HG03439 (cell line): Measurements from ENCODE around the gene RHO.
A peak's percentile ranks its signal among the peaks of the same experiment; 100 is the strongest.
"Not testable (repeated sequence)": the region's sequence is repeated elsewhere in the genome, so short reads cannot be mapped to it uniquely, and the experiment has no call there.

Experiments used
- ATAC-seq: cut with Tn5 transposase; IDR thresholded peaks from one replicate; pipeline ENCODE4 v1.9.1; 2021; ENCODE audit warnings: mild to moderate bottlenecking, moderate library complexity; ENCODE audit not compliant: unreplicated experiment

Gene RHO

GRCh38 chr3:129528589-129529100, at the start of gene RHO:
Gene RHO, plus strand, starts transcription at chr3:129528639. Its CDS starts 95 bp downstream, at chr3:129528734.
- ATAC-seq = no peak

DNA sequence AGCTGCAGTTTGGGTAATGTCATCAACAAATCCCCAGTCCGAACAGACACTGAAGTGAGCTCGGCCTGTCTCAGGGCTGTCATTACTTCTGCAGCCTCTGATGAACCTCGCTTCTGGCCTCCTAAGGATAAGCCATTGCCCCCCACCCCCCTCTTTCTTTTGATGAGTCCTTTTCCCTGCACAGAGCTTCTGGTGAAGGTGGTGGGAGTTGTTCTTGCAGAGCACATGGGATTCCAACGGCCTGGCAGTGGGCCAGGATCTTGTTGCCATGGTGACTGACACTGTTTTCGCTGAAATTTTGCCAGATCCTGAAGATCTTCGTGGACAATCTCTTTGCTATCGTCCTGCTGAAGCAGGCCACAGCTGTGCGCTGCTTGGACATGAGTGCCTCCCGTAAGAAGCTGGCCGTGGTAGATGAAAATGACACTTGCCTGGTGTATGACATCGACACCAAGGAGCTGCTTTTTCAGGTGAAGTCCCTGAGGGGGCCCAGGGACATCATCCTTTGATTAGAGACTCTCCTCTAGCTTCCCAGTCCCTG, 47.1 kb upstream of the RHO start:
- ATAC-seq = not testable (repeated sequence)

DNA sequence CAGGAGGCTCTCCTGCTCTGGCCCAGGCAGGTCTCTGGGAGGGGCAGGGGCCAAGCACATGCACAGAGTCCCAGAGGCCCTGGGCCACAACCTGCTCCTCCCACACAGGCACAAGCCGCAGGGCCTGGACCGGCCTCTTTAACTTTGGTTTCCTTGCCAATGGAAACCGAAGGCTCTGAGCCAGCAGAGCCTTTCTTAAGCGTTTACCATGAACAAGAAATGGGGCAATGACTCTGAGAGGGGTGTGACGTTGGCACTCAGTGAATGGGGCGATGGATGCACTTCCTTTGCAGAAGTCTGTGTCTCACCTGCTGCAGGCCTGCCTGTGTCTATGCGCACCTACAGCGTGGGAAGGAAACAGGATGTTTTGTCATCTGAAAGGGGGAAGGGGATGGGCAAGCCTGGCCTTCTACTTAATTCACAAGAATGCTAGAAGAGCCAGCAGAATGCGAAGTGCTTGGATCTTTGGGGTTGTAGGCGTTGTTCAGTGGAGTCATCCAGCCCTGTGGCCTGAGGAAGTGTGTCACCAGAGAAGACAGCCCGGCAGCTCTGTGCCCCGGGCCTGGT, 46.6 kb upstream of the RHO start:
- ATAC-seq = no peak

DNA sequence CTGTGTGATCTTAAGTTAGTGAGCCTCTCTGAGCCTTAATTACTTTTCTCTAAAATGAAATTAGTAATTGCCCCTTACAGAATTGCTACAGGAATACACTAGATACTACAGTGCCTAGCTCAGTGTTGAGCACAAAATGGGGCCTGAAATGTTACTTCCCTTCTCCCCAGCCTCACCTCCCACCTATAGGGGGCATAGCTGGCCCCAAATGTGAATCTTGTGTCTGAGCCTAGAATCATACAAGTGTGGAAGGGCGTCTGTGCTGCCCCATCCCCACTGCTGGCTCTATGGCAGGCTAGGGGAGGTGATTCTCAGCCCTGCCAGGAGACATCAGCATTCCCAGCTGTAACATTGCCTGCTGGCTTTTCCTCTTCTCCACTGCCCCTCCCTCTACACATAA, 45.7 kb upstream of the RHO start:
- no peak for ATAC-seq

DNA sequence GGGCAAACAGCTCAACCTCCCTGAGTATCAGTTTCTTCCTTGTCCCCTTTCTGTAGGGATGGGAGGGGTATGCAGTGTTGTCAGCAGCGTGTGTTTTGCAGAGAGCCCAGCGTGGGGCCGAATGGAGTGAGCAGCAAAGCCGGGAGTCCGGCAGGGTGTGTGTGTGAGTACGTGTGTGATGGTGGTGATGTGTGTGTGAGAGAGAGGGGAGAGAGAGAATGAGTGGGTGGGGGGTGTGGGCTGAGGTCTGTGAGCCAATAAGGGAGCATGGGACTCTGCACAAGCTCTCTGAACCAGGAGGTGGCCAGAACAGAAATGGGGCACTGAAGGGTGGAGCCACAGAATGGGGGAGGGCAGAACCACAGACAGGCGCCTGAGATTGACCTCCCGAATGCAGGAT, 44.6 kb upstream of the RHO start:
- ATAC-seq = no peak

DNA sequence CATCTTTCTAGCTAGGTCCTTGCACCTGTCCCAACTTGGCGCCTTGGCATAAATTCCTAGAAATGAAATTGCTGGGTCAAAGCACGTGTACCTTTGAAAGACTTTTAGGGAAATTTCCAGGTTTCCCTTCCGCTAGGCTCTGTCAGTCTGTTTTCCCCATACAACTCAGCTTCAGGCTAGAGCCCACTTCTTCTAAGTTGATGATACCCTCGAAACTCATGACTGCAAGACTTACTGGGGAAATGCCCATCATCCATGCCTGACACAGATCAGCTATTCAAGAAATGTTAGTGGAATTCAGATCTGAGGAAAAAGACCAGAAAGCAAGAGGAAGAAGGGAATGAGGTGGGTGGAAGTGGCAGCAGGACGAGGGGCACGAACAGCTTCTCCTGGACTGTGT, 43.3 kb upstream of the RHO start:
- not testable (repeated sequence) for ATAC-seq

GRCh38 chr3:129485721-129486663, 42.4 kb upstream of the RHO start:
- ATAC-seq = no peak

DNA sequence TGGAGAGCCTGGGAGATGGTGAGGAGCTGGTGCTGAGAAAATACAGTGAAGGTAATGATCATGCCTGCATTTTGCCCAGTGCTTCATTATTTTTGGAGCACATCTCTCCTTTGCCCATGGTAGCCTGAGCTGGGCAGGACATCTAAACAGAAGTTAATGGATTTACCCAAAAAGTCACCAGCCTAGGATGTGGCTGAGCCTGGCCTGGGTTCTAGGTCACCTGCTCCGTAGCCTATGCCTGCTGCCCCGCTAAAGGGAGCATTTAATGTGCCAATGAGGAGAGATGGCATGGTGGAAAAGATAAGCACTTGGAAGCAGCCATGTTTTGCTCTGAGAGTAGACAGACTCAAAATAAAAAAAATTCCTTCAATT, 41.8 kb upstream of the RHO start:
- ATAC-seq = no peak

- no peak for ATAC-seq
Observed at GRCh38 chr3:129487183-129487867, 41.1 kb upstream of the RHO start.

DNA sequence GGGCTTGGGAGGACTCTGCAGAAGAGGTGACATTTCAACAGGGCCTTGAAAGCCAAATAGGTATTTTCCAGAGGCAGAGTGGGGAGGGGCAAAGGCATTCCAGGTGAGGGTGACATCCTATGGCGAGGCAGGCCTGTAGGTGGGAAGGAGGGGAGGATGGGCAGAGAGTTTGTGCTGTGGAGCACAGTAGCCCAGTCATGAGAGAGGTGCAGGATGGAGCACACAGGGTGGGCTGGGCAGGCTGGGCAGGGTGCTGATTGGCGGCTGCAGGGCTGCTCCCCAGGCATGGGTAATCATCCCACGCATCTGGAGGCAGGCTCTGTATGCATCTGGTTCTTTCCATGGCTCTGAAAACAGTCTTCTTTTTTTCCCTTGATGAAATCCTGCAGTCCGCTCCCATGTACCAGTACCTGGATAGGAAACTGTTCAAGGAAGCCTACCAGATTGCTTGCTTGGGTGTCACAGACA, 40.5 kb upstream of the RHO start:
- not testable (repeated sequence) for ATAC-seq

DNA sequence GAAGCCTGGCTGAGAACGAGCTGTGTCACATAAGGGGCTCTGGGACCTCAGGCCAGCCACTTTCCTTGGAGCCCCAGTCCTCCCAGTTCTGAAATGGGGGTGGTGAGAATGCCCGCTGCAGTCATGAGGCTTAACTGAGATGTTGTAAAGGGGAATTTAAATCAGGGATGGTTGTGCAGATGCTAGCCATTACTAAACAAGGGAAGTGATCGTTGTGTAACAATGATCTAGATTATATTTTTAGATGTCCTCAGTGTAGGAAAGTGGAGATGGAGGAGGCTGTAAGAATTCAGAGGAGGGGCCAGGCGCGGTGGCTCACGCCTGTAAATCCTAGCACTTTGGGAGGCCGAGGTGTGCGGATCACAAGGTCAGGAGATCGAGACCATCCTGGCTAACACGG, 39.2 kb upstream of the RHO start:
- not testable (repeated sequence) for ATAC-seq

DNA sequence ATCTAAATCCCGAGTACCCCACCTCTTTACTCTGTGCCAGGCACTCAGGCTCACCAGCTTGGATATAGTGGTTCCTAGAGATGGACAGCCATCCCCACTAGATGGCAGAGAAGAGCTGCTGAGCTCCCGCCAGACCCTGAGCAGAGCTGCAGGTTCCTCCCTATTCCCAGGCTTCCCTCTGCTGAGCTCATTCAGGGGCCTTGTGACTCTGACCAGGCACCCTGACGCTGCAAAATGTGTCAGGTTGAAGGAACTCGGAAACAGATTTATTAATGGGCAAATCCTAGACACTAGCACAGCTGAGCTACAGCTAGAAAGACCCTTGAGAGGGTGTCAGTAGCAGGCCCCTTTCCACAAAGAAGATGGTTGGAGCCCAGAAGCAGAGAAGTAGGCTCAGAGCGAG, 38.2 kb upstream of the RHO start:
- peak; percentile 57 for ATAC-seq

GRCh38 chr3:129491077-129491476, 37.4 kb upstream of the RHO start:
- not testable (repeated sequence) for ATAC-seq

- ATAC-seq = no peak
Observed at GRCh38 chr3:129491794-129492193, 36.6 kb upstream of the RHO start.

- ATAC-seq = no peak
Observed at GRCh38 chr3:129492691-129493090, 35.7 kb upstream of the RHO start.

GRCh38 chr3:129493206-129493605, 35.2 kb upstream of the RHO start:
- ATAC-seq = no peak

- ATAC-seq = not testable (repeated sequence)
Observed at GRCh38 chr3:129494499-129494898, 33.9 kb upstream of the RHO start.

GRCh38 chr3:129495006-129495639, 33.3 kb upstream of the RHO start:
- not testable (repeated sequence) for ATAC-seq

GRCh38 chr3:129497876-129498275, 30.6 kb upstream of the RHO start:
- not testable (repeated sequence) for ATAC-seq

GRCh38 chr3:129498603-129499488, 29.6 kb upstream of the RHO start:
- ATAC-seq = not testable (repeated sequence)
